HUES6 (cell line): ENCODE measurements around the gene GAS2L1.

Source experiments
- H3K27ac ChIP-seq: 2 replicates; pipeline ENCODE4 v1.7.0; 2013; ENCODE audit warnings: low read depth, mild to moderate bottlenecking, low read length, inconsistent platforms
- H3K27me3 ChIP-seq: 2 replicates; pipeline ENCODE4 v1.6.1; 2013; ENCODE audit warnings: low read length; ENCODE audit not compliant: control insufficient read depth, insufficient read depth
- H3K36me3 ChIP-seq: 2 replicates; pipeline ENCODE4 v1.6.1; 2013; ENCODE audit warnings: low read length; ENCODE audit not compliant: control insufficient read depth, insufficient read depth
- H3K4me1 ChIP-seq: 2 replicates; pipeline ENCODE4 v1.6.1; 2013; ENCODE audit warnings: low read length; ENCODE audit not compliant: control insufficient read depth, insufficient read depth
- H3K4me3 ChIP-seq: 2 replicates; pipeline ENCODE4 v1.5.1; 2013; ENCODE audit warnings: low read depth, low read length
- H3K9ac ChIP-seq: one replicate; pipeline ENCODE4 v1.6.1; 2013; ENCODE audit warnings: mild to moderate bottlenecking, low read length
- H3K9me3 ChIP-seq: 2 replicates; pipeline ENCODE4 v1.6.1; 2013; ENCODE audit warnings: low read depth, low read length; ENCODE audit not compliant: control insufficient read depth, insufficient read depth

Gene GAS2L1

GRCh38 chr22:29301716-29302401, 4.6 kb upstream of the GAS2L1 start:
- Histone ChIP-seq H3K4me3 (no peak overlapping the region), H3K27me3 (no peaks in the 10 kb centered on the region), H3K27ac (no peak overlapping the region), H3K4me1 (peaks cover 3% of the 10 kb centered on the region; the same call in 1 of the 2 replicates), H3K36me3 (peaks cover 43% of the 10 kb centered on the region), H3K9me3 (no peaks in the 10 kb centered on the region), H3K9ac (no peak overlapping the region)

GRCh38 chr22:29302402-29302680, 4.1 kb upstream of the GAS2L1 start:
- no peak overlapping the region for H3K4me3 ChIP-seq
- H3K27me3 ChIP-seq: no peaks in the 10 kb centered on the region
- no peak overlapping the region for H3K9ac ChIP-seq
- H3K9me3 ChIP-seq: no peaks in the 10 kb centered on the region
- no peak overlapping the region for H3K27ac ChIP-seq
- peaks cover 38% of the 10 kb centered on the region for H3K36me3 ChIP-seq
- peaks cover 4% of the 10 kb centered on the region for H3K4me1 ChIP-seq

GRCh38 chr22:29302681-29303465, 3.6 kb upstream of the GAS2L1 start:
- Histone ChIP-seq H3K36me3 (peaks cover 33% of the 10 kb centered on the region), H3K4me1 (peaks cover 7% of the 10 kb centered on the region), H3K27me3 (no peaks in the 10 kb centered on the region), H3K4me3 (no peak overlapping the region), H3K27ac (no peak overlapping the region), H3K9ac (no peak overlapping the region), H3K9me3 (no peaks in the 10 kb centered on the region)

GRCh38 chr22:29305836-29306174, 645 bp upstream of the GAS2L1 start:
- Histone ChIP-seq H3K4me3 (peak overlapping the region; percentile 71), H3K9ac (peak overlapping the region; percentile 84)

GRCh38 chr22:29306835-29307595, 565 bp downstream of the GAS2L1 start:
- Histone ChIP-seq H3K4me3 (peak overlapping the region; percentile 71), H3K27me3 (no peaks in the 10 kb centered on the region), H3K36me3 (no peaks in the 10 kb centered on the region), H3K9me3 (no peaks in the 10 kb centered on the region), H3K4me1 (peaks cover 29% of the 10 kb centered on the region), H3K9ac (peak overlapping the region; percentile 84), H3K27ac (peak overlapping the region; percentile 98; the same call in 1 of the 2 replicates)

More at GRCh38 chr22:29305836-29306174, 645 bp upstream of the GAS2L1 start:
- H3K27ac ChIP-seq: peak overlapping the region; percentile 98; the same call in 1 of the 2 replicates
- peaks cover 26% of the 10 kb centered on the region for H3K4me1 ChIP-seq
- H3K27me3 ChIP-seq: no peaks in the 10 kb centered on the region
- H3K36me3 ChIP-seq: peaks cover 4% of the 10 kb centered on the region
- H3K9me3 ChIP-seq: no peaks in the 10 kb centered on the region

GRCh38 chr22:29307596-29308147, 1.2 kb downstream of the GAS2L1 start:
- H3K9ac ChIP-seq: peak overlapping the region; percentile 82
- H3K27ac ChIP-seq: peak overlapping the region; percentile 18; the same call in 1 of the 2 replicates
- no peaks in the 10 kb centered on the region for H3K9me3 ChIP-seq
- peaks cover 29% of the 10 kb centered on the region for H3K4me1 ChIP-seq
- H3K36me3 ChIP-seq: no peaks in the 10 kb centered on the region
- H3K4me3 ChIP-seq: peak overlapping the region; percentile 71
- H3K27me3 ChIP-seq: 0 out of 2 replicates have a peak, but pooled peaks cover under 1% of the 10 kb centered on the region

GRCh38 chr22:29308148-29308790, 1.8 kb downstream of the GAS2L1 start:
- no peaks in the 10 kb centered on the region for H3K9me3 ChIP-seq
- peaks cover 29% of the 10 kb centered on the region for H3K4me1 ChIP-seq
- no peak overlapping the region for H3K27ac ChIP-seq
- no peak overlapping the region for H3K9ac ChIP-seq
- H3K4me3 ChIP-seq: no peak overlapping the region
- peaks cover 6% of the 10 kb centered on the region for H3K27me3 ChIP-seq
- H3K36me3 ChIP-seq: no peaks in the 10 kb centered on the region

- Histone ChIP-seq H3K36me3 (no peaks in the 10 kb centered on the region), H3K9me3 (no peaks in the 10 kb centered on the region), H3K27me3 (peaks cover 12% of the 10 kb centered on the region), H3K4me3 (no peak overlapping the region), H3K4me1 (peaks cover 29% of the 10 kb centered on the region), H3K9ac (no peak overlapping the region), H3K27ac (no peak overlapping the region)
Measured at GRCh38 chr22:29308791-29309262, 2.4 kb downstream of the GAS2L1 start.

- Histone ChIP-seq H3K4me3 (no peak overlapping the region), H3K9ac (no peak overlapping the region), H3K27me3 (peaks cover 18% of the 10 kb centered on the region), H3K36me3 (no peaks in the 10 kb centered on the region), H3K9me3 (no peaks in the 10 kb centered on the region), H3K27ac (no peak overlapping the region), H3K4me1 (peaks cover 36% of the 10 kb centered on the region)
Measured at GRCh38 chr22:29309332-29310064, 3.0 kb downstream of the GAS2L1 start.
